SJCRH30 (cell line): ENCODE results near the gene VPS33A. TPM values are rescaled to one million over a fixed set of nuclear protein-coding genes. Genes with fewer than 3 reads are reported as not detected.

ENCODE experiments used
- DNase-seq, 2 experiments: peaks; one replicate each; pipeline ENCODE4 v3.0.0-alpha.2; 2015 to 2020
- H3K27ac ChIP-seq: fragments of 250-450 bp; sonication (Bioruptor Pico); 2 replicates; pipeline ENCODE4 v1.5.1; 2020; ENCODE audit warnings: mild to moderate bottlenecking, moderate library complexity
- H3K27me3 ChIP-seq: fragments of 250-450 bp; sonication (Bioruptor Pico); 2 replicates; pipeline ENCODE4 v1.5.1; 2020; ENCODE audit warnings: mild to moderate bottlenecking, moderate library complexity
- H3K36me3 ChIP-seq: fragments of 250-450 bp; sonication (Bioruptor Pico); 2 replicates; pipeline ENCODE4 v1.5.1; 2020; ENCODE audit warnings: mild to moderate bottlenecking, moderate library complexity
- H3K4me1 ChIP-seq: fragments of 250-450 bp; sonication (Bioruptor Pico); 2 replicates; pipeline ENCODE4 v1.5.1; 2020; ENCODE audit warnings: mild to moderate bottlenecking, moderate library complexity
- H3K4me3 ChIP-seq: fragments of 250-450 bp; sonication (Bioruptor Pico); 2 replicates; pipeline ENCODE4 v1.5.1; 2020; ENCODE audit warnings: mild to moderate bottlenecking, moderate library complexity
- H3K9me3 ChIP-seq: fragments of 250-450 bp; sonication (Bioruptor Pico); replicated peaks from 2 replicates; pipeline ENCODE4 v1.5.1; 2020; ENCODE audit warnings: mild to moderate bottlenecking, moderate library complexity
- total RNA-seq: library from RNA; depleted of rRNA; stranded (reverse); fragments of >200 nt; shearing (Covaris generic); gene quantifications from 2 replicates; pipeline ENCODE4 v1.2.3, GENCODE V29; 2014; rRNA removed

The VPS33A gene
- total RNA-seq, 1 experiment from 2014 or later: 25.4 TPM

DNA sequence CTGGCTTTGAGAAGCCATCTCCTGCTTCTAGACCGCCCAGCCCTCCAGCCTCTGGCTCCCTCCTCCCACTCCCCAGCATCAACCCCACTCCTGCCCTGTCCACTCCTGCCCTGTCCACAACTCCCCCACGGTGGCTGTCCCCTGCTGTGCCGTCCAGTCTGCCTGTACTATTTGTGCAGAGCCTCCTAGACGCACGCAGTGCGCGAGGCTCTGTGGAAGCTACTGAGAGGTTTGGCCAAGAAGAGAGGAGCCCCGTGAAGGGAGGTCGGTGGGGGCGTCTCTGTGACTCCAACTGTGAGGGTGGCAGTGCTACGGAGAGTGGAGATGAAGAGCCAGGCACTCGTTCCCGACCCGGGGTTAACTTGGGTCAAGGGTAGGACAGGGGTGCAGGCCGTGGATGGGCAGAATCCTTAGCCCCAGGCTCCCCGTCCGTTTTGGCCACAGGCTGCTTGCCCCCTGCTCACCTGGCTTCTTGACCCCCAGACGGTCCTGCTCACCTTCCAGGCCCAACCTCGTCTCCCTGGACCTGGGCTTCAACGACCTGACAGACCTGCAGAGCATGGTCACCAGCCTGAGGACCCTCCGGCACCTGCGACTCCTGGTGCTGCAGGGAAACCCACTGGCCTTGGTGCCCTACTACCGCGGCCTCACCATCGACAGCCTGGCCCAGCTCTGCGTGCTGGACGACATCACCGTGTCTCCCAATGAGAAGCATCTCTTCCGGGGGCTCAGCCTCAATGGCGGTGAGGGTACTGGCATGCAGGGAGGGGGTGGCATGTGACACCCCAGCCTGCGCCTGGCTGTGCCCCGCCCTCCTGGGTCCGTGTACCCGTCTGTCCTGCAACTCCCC, 76.4 kb downstream of the VPS33A start:
- no peak for DNase-seq
- Histone ChIP-seq H3K4me3 (no peak overlapping the region), H3K9me3 (no peaks in the 10 kb centered on the region), H3K36me3 (no peaks in the 10 kb centered on the region), H3K27me3 (no peaks in the 10 kb centered on the region), H3K4me1 (peaks cover 7% of the 10 kb centered on the region; the same call in 1 of the 2 replicates), H3K27ac (no peak overlapping the region)

GRCh38 chr12:122187466-122187865, 78.8 kb downstream of the VPS33A start:
- Histone ChIP-seq H3K4me3 (peak overlapping the region; percentile 7; the same call in 1 of the 2 replicates), H3K4me1 (peaks cover 12% of the 10 kb centered on the region), H3K36me3 (no peaks in the 10 kb centered on the region), H3K9me3 (no peaks in the 10 kb centered on the region), H3K27ac (no peak overlapping the region), H3K27me3 (no peaks in the 10 kb centered on the region)
- DNase-seq: peak; percentile 19 to 49

DNA sequence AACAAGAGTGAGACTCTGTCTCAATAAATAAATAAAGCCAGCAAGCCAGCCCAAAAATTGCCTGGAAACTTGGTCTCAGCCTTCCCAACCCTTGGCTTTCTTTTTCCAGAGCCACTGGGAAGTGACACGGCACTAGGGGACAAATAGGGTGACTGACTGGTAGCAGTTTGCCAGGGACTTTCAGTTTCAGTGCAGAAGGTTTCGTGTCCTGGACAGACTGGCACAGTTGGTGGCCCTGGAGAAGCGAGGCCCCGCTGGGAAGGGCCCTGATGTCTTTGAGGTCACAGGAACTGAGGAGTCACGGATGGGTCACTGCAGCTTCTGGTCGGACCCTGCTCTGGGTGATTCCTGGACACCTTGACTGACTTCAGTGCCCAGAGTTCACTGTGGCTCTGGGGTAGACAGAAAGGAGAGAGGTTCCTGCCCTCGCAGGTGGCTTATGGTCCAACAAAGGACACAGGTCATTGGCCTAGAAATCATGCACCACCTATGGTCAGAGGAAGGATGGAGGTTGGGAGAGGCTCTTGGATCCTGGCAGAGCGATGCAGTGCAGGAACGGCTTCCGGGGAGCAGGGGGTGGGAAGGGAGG, 80.7 kb downstream of the VPS33A start:
- H3K4me1 ChIP-seq: peaks cover 17% of the 10 kb centered on the region
- H3K36me3 ChIP-seq: no peaks in the 10 kb centered on the region
- no peak for DNase-seq
- no peaks in the 10 kb centered on the region for H3K27me3 ChIP-seq
- no peak overlapping the region for H3K4me3 ChIP-seq
- no peak overlapping the region for H3K27ac ChIP-seq
- no peaks in the 10 kb centered on the region for H3K9me3 ChIP-seq

DNA sequence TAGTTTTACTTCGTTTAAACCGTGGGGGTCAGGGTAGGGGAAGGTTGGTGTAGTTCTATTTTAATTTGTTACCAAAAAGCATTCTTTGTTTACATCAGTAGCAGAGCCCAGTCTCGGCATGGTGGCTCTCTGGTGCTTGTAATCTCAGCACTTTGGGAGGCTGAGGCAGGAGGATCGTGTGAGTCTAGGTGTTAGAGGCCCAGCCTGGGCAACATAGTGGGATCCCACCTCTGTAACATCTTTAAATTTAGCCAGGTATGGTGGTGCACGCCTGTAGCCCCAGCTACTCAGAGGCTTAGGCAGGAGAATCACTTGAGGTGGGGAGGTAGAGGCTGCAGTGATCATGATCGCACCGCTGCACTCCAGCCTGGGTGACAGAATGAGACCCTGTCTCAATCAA, 81.2 kb downstream of the VPS33A start:
- DNase-seq: no peak
- no peaks in the 10 kb centered on the region for H3K9me3 ChIP-seq
- H3K4me1 ChIP-seq: peaks cover 22% of the 10 kb centered on the region
- no peaks in the 10 kb centered on the region for H3K27me3 ChIP-seq
- no peaks in the 10 kb centered on the region for H3K36me3 ChIP-seq
- no peak overlapping the region for H3K27ac ChIP-seq
- no peak overlapping the region for H3K4me3 ChIP-seq

- H3K36me3 ChIP-seq: no peaks in the 10 kb centered on the region
- peaks cover 23% of the 10 kb centered on the region for H3K4me1 ChIP-seq
- no peaks in the 10 kb centered on the region for H3K9me3 ChIP-seq
- H3K27ac ChIP-seq: no peak overlapping the region
- H3K4me3 ChIP-seq: no peak overlapping the region
- DNase-seq: no peak
- no peaks in the 10 kb centered on the region for H3K27me3 ChIP-seq
Observed at GRCh38 chr12:122184517-122184916, 81.8 kb downstream of the VPS33A start.

GRCh38 chr12:122183588-122183940, 82.7 kb downstream of the VPS33A start:
- peak overlapping the region; percentile 55 for H3K4me3 ChIP-seq
- no peaks in the 10 kb centered on the region for H3K36me3 ChIP-seq
- peaks cover 23% of the 10 kb centered on the region for H3K4me1 ChIP-seq
- H3K9me3 ChIP-seq: no peaks in the 10 kb centered on the region
- peak overlapping the region; percentile 27; the same call in 1 of the 2 replicates for H3K27ac ChIP-seq
- no peaks in the 10 kb centered on the region for H3K27me3 ChIP-seq
- DNase-seq: peak in 1 of 2 experiments; percentile 33

DNA sequence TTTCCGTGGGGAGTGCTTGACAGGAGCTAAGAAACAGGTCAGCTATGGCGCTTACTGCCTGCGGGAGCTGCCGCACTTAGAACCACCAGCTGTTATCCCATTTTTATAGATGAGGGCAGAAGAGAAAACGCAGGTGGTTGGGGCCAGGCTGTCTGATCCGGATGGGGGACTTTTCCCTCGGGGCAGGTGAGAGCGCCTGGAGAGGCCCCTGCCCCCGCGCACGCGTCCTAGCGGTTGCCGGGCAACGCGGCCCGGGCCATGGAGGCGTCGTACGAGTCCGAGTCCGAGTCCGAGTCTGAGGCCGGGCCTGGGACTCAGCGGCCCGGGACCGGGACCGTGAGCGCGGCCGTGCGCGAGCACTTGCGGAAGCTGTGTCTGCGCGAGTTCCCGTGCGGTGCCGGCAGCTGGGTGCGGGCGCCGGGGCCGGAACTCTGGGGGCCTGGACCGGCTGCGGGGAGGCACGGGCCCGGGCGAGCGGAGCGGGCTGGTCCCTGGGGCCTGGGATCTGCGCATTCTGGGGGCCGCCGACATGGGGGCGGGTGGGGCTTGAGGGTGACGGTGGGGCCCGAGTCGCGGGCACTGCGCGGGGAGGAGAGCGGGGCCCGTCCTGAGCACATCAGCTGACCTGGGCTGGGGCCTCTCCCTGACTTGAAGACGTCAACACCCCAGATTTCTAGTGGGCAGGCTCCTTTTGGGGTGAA, 83.3 kb downstream of the VPS33A start, which contains the start of gene LRRC43:
Gene LRRC43 (plus strand): TSS at position 237 of the 701 bp plus-strand sequence. CDS start 22 bp downstream, at position 259.
- DNase-seq: peak; percentile 78 to 82
- Histone ChIP-seq H3K36me3 (no peaks in the 10 kb centered on the region), H3K4me1 (peaks cover 23% of the 10 kb centered on the region), H3K27me3 (no peaks in the 10 kb centered on the region), H3K4me3 (peak within 1 kb of the TSS; percentile 55), H3K9me3 (no peaks in the 10 kb centered on the region), H3K27ac (peak within 1 kb of the TSS; percentile 27; the same call in 1 of the 2 replicates)

Other genes starting within 250 kb of the VPS33A start
- gene BCL7A, start 244.6 kb downstream of the VPS33A start, total RNA-seq: 11.1 and 14.4 TPM in 2 replicates
- gene MLXIP, start 187.7 kb downstream of the VPS33A start, total RNA-seq: 21.1 and 23.2 TPM in 2 replicates
- not detected in 2 replicates for gene IL31, start 92.3 kb downstream of the VPS33A start, total RNA-seq
- gene LRRC43, start 83.4 kb downstream of the VPS33A start, total RNA-seq: 0.61 and 0.79 TPM in 2 replicates
- 0.26 TPM in 1 of 2 replicates, not detected in the other for gene B3GNT4, start 62.8 kb downstream of the VPS33A start, total RNA-seq
- gene DIABLO, start 40.4 kb downstream of the VPS33A start, total RNA-seq: 61.6 and 64.0 TPM in 2 replicates
- 17.2 and 18.0 TPM in 2 replicates for gene CLIP1, start 156.2 kb upstream of the VPS33A start, total RNA-seq
- 20.3 and 25.2 TPM in 2 replicates for gene ZCCHC8, start 234.4 kb upstream of the VPS33A start, total RNA-seq